GM15510 (cell line): ENCODE data around the gene RAET1E.

Source experiments
- POLR2A ChIP-seq: IDR thresholded peaks from 3 replicates; pipeline ENCODE4 v1.6.1; 2011; ENCODE audit warnings: borderline replicate concordance; ENCODE audit not compliant: insufficient read length; ENCODE audit errors: extremely low read depth

The RAET1E gene

GRCh38 chr6:149931501-149931900 is 33.6 kb upstream of the RAET1E start:
- TF ChIP-seq POLR2A = no peak

- no peak for TF ChIP-seq POLR2A
Observed at GRCh38 chr6:149929422-149929821, 31.5 kb upstream of the RAET1E start.

- TF ChIP-seq POLR2A = no peak
Observed at GRCh38 chr6:149925974-149926777, 28.3 kb upstream of the RAET1E start.

GRCh38 chr6:149925253-149925973 is 27.5 kb upstream of the RAET1E start:
- no peak for TF ChIP-seq POLR2A

- no peak for TF ChIP-seq POLR2A
Observed at GRCh38 chr6:149924933-149925252, 27.0 kb upstream of the RAET1E start.

GRCh38 chr6:149924206-149924932 is 26.5 kb upstream of the RAET1E start:
- no peak for TF ChIP-seq POLR2A

- no peak for TF ChIP-seq POLR2A
Observed at GRCh38 chr6:149923327-149923986, 25.5 kb upstream of the RAET1E start.

- TF ChIP-seq POLR2A = no peak
Observed at GRCh38 chr6:149922642-149923326, 24.9 kb upstream of the RAET1E start, which contains the start of gene RAET1G. TSS of gene RAET1G (minus strand) at chr6:149923121. CDS start at chr6:149923010, 111 bp downstream.

GRCh38 chr6:149921361-149921760 is 23.4 kb upstream of the RAET1E start:
- no peak for TF ChIP-seq POLR2A

GRCh38 chr6:149919834-149920225 is 21.9 kb upstream of the RAET1E start:
- no peak for TF ChIP-seq POLR2A

GRCh38 chr6:149918151-149918905 is 20.4 kb upstream of the RAET1E start:
- no peak for TF ChIP-seq POLR2A

- no peak for TF ChIP-seq POLR2A
Observed at GRCh38 chr6:149917679-149918078, 19.8 kb upstream of the RAET1E start.

- TF ChIP-seq POLR2A = no peak
Observed at GRCh38 chr6:149915970-149916865, 18.3 kb upstream of the RAET1E start.

GRCh38 chr6:149913540-149914240 is 15.8 kb upstream of the RAET1E start:
- TF ChIP-seq POLR2A = no peak
